Frontal cortex (tissue), 4 donors: Measurements from ENCODE around the gene CDH10. TPM values are rescaled to one million over a fixed set of nuclear protein-coding genes. Genes with fewer than 3 reads are reported as not detected.

Experiments used
- DNase-seq, 2 donors: peaks; one replicate each; pipeline ENCODE4 v3.0.0; 2012; ENCODE audit warnings: low spot score in 2 of 2
- FAIRE-seq: peaks from 2 replicates; lab custom pipeline; 2012; peaks lifted over from hg19 to GRCh38; lab: Jason Lieb, UNC
- small RNA-seq: library from RNA; depleted of rRNA; stranded (forward); fragments of <200 nt; gene quantifications from one replicate; pipeline ENCODE3, GENCODE V24; 2014
- total RNA-seq: library from RNA; depleted of rRNA; stranded (reverse); fragments of >200 nt; gene quantifications from one replicate; pipeline ENCODE4 v1.2.3, GENCODE V29; 2014
- donor health status: control.
- donor health status: control.
- donor health status: control.

CDH10 gene
- total RNA-seq, 1 donor from 2014 or later = 79.9 TPM

DNA sequence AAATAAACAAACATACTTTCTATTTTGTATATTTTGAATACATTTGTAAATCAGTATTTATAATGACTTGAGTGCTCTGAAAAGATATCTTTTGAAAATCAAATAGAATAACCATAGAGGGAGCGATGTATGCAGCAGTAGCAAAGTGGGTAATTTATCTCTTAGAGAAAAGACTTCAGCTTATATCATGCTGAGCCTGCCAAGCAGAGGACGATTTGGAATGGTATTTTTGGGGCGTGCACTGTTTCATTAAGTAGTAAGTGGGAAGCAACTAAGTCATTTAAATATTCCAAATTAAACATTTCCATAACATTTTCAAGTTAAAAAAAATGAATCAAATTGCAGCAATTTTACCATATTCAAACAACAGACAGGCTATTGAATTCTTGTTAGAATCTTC lies 147.6 kb downstream of the CDH10 start:
- FAIRE-seq = no peak
- DNase-seq = no peak

GRCh38 chr5:24496268-24496667 lies 148.5 kb downstream of the CDH10 start:
- FAIRE-seq (no peak), DNase-seq (no peak)

GRCh38 chr5:24492229-24492628 lies 152.5 kb downstream of the CDH10 start:
- no peak for DNase-seq
- FAIRE-seq = no peak

GRCh38 chr5:24491490-24491889 lies 153.3 kb downstream of the CDH10 start:
- DNase-seq (no peak), FAIRE-seq (no peak)

- FAIRE-seq = no peak
- no peak for DNase-seq
Observed at GRCh38 chr5:24487368-24488229, 157.2 kb downstream of the CDH10 start.

GRCh38 chr5:24480952-24481351 lies 163.8 kb downstream of the CDH10 start:
- FAIRE-seq = no peak
- no peak for DNase-seq

GRCh38 chr5:24477958-24478357 lies 166.8 kb downstream of the CDH10 start:
- DNase-seq (no peak), FAIRE-seq (no peak)

GRCh38 chr5:24475101-24475500 lies 169.7 kb downstream of the CDH10 start:
- no peak for DNase-seq
- no peak for FAIRE-seq

GRCh38 chr5:24474685-24475084 lies 170.1 kb downstream of the CDH10 start:
- DNase-seq (no peak), FAIRE-seq (no peak)

DNA sequence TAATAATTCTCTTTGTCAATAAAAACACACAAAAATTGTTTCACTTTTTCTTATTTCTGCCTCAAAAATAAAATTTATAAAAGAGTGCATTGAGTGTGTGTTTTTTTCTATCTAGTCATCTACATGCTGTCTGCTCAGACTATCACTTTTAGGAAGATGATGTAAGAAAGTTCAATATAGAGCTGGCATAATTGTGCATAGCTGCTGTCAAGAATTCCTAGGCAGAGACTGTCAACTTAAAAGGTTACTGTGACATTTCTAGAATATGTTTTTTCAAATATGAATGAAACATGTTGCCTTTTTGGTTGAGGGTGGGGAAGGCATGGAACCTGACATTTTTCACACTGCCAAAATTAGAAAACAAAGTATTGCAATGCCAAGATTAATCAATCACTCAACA lies 172.3 kb downstream of the CDH10 start:
- FAIRE-seq = no peak
- no peak for DNase-seq

GRCh38 chr5:24444414-24444813 lies 200.4 kb downstream of the CDH10 start:
- FAIRE-seq (no peak), DNase-seq (no peak)

- DNase-seq (no peak), FAIRE-seq (no peak)
Observed at GRCh38 chr5:24439465-24439864, 205.3 kb downstream of the CDH10 start.

Small RNA genes within 50 kb of the gene (small RNA-seq; reads per million reads assigned to genes)
- gene AC091885.1 = not detected
- gene RF00017 = not detected
